Nephron progenitor cell (in vitro differentiated cells): ENCODE measurements around the gene LGR6.

Experiments used
- DNase-seq: peaks from one replicate; pipeline ENCODE4 v3.0.0; 2021
- H3K27ac Mint-ChIP-seq: 2 replicates; pipeline ENCODE4 v1.8.0; 2021; ENCODE audit warnings: mild to moderate bottlenecking, moderate library complexity, mixed read lengths
- H3K27me3 Mint-ChIP-seq: 2 replicates; pipeline ENCODE4 v1.8.0; 2021; ENCODE audit warnings: mild to moderate bottlenecking, low read depth, mixed read lengths; ENCODE audit not compliant: poor library complexity
- H3K36me3 Mint-ChIP-seq: 2 replicates; pipeline ENCODE4 v1.8.0; 2021; ENCODE audit warnings: low read depth, mixed read lengths
- H3K4me1 Mint-ChIP-seq: 2 replicates; pipeline ENCODE4 v1.8.0; 2021; ENCODE audit warnings: mixed read lengths
- H3K4me3 Mint-ChIP-seq: 2 replicates; pipeline ENCODE4 v1.8.0; 2021; ENCODE audit warnings: mild to moderate bottlenecking, moderate library complexity, mixed read lengths
- H3K9me3 Mint-ChIP-seq: 2 replicates; pipeline ENCODE4 v1.8.0; 2021; ENCODE audit warnings: mild to moderate bottlenecking, moderate library complexity, mixed read lengths
- CTCF ChIP-seq: fragments of 200-600 bp; sonication (generic); IDR thresholded peaks from 2 replicates; pipeline ENCODE4 v1.5.0; 2021; ENCODE audit warnings: antibody characterized with exemption

Gene LGR6

GRCh38 chr1:202264726-202265125, 71.1 kb downstream of the LGR6 start:
- Mint-ChIP-seq H3K4me1 (no peaks in the 10 kb centered on the region), H3K4me3 (no peak overlapping the region), H3K27ac (no peak overlapping the region), H3K27me3 (peaks cover 23% of the 10 kb centered on the region), H3K9me3 (peaks cover 8% of the 10 kb centered on the region), H3K36me3 (no peaks in the 10 kb centered on the region)
- no peak for TF ChIP-seq CTCF
- DNase-seq: no peak

GRCh38 chr1:202266061-202266765, 72.6 kb downstream of the LGR6 start:
- Mint-ChIP-seq H3K9me3 (peaks cover 8% of the 10 kb centered on the region), H3K27me3 (peaks cover 29% of the 10 kb centered on the region), H3K4me1 (peaks cover 7% of the 10 kb centered on the region), H3K4me3 (no peak overlapping the region), H3K36me3 (no peaks in the 10 kb centered on the region), H3K27ac (no peak overlapping the region)
- no peak for TF ChIP-seq CTCF
- DNase-seq: no peak

- Mint-ChIP-seq H3K27ac (no peak overlapping the region), H3K4me1 (peaks cover 13% of the 10 kb centered on the region), H3K4me3 (no peak overlapping the region), H3K27me3 (peaks cover 29% of the 10 kb centered on the region), H3K36me3 (no peaks in the 10 kb centered on the region), H3K9me3 (peaks cover under 1% of the 10 kb centered on the region)
- DNase-seq: no peak
- TF ChIP-seq CTCF: no peak
Observed at GRCh38 chr1:202268032-202268431, 74.4 kb downstream of the LGR6 start.

- Mint-ChIP-seq H3K27me3 (peaks cover 32% of the 10 kb centered on the region), H3K4me3 (no peak overlapping the region), H3K36me3 (no peaks in the 10 kb centered on the region), H3K4me1 (peaks cover 13% of the 10 kb centered on the region), H3K27ac (no peak overlapping the region), H3K9me3 (no peaks in the 10 kb centered on the region)
- no peak for TF ChIP-seq CTCF
- no peak for DNase-seq
Observed at GRCh38 chr1:202268817-202269216, 75.2 kb downstream of the LGR6 start.

- H3K4me3 Mint-ChIP-seq: no peak overlapping the region
- TF ChIP-seq CTCF: no peak
- no peaks in the 10 kb centered on the region for H3K36me3 Mint-ChIP-seq
- H3K27ac Mint-ChIP-seq: no peak overlapping the region
- H3K27me3 Mint-ChIP-seq: peaks cover 25% of the 10 kb centered on the region
- DNase-seq: no peak
- H3K9me3 Mint-ChIP-seq: no peaks in the 10 kb centered on the region
- peaks cover 13% of the 10 kb centered on the region for H3K4me1 Mint-ChIP-seq
Observed at GRCh38 chr1:202270871-202271326, 77.3 kb downstream of the LGR6 start.
